Activated naive CD8-positive, alpha-beta T cell treated with anti-CD3 and anti-CD28 coated beads, Interleukin-2, amount 50 U/mL, for 16 hours (primary cell): Measurements from ENCODE around the gene RASSF5.
"Not testable (repeated sequence)": the region's sequence is repeated elsewhere in the genome, so short reads cannot be mapped to it uniquely, and the experiment has no call there.

ENCODE experiments used
- DNase-seq: peaks from one replicate; pipeline ENCODE4 v3.0.0-alpha.2; 2020; ENCODE audit warnings: low read depth, low spot score

The RASSF5 gene

DNA sequence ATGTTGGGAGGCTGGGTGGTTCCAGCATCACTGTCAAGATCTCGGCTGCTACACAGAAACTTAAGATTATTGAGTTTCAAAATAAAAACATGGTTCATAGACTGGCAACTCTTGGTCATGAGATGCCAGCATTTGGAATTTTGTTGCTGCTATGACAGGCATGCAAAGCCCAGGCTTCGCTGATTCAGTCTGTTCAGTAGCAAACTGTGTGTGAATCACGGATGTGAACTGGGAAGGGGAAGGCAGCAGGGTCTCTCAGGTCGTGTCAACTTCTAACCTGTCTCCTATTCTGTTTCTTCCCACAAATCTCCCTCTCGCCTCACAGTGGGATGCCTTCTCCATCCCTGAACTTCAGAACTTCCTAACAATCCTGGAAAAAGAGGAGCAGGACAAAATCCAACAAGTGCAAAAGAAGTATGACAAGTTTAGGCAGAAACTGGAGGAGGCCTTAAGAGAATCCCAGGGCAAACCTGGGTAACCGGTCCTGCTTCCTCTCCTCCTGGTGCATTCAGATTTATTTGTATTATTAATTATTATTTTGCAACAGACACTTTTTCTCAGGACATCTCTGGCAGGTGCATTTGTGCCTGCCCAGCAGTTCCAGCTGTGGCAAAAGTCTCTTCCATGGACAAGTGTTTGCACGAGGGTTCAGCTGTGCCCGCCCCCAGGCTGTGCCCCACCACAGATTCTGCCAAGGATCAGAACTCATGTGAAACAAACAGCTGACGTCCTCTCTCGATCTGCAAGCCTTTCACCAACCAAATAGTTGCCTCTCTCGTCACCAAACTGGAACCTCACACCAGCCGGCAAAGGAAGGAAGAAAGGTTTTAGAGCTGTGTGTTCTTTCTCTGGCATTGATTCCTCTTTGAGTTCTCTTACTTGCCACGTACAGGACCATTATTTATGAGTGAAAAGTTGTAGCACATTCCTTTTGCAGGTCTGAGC lies 79.4 kb downstream of the RASSF5 start:
- DNase-seq: no peak

GRCh38 chr1:206587904-206588303 lies 80.6 kb downstream of the RASSF5 start:
- DNase-seq: no peak

GRCh38 chr1:206588492-206588891 lies 81.2 kb downstream of the RASSF5 start:
- no peak for DNase-seq

GRCh38 chr1:206589206-206589605 lies 81.9 kb downstream of the RASSF5 start:
- DNase-seq: no peak

GRCh38 chr1:206590025-206590758 lies 82.9 kb downstream of the RASSF5 start:
- DNase-seq: peak; percentile 47

- no peak for DNase-seq
These were observed 83.9 kb downstream of the RASSF5 start for GRCh38 chr1:206591226-206591625.

GRCh38 chr1:206591696-206592095 lies 84.4 kb downstream of the RASSF5 start:
- no peak for DNase-seq

DNA sequence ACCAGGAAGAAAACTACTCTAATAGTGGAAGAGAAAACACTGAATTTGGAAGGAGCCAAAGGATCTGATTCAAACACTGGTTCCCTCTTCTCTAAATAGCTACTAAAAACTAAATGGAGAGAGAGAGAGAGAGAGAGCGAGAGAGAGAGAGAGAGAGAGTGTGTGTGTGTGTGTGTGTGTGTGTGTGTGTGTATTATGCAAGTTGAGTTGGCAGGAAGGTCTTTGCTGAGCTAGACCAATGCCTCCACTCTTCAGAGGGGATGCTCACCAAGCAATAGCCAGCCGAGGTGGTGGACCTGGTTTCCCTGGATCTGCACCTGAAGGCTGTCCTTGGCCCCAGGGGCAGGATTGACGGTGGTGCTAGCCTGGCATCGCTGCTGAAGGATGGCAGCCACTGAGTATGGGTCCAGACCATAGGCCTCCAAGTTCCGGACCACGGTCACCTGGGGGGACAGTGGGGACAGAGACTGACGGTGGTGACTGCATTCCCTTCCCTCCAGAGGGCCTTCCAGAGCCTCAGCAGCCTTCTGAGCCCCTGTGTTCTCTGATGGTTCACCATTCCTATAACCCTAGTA lies 86.1 kb downstream of the RASSF5 start:
- no peak for DNase-seq

DNA sequence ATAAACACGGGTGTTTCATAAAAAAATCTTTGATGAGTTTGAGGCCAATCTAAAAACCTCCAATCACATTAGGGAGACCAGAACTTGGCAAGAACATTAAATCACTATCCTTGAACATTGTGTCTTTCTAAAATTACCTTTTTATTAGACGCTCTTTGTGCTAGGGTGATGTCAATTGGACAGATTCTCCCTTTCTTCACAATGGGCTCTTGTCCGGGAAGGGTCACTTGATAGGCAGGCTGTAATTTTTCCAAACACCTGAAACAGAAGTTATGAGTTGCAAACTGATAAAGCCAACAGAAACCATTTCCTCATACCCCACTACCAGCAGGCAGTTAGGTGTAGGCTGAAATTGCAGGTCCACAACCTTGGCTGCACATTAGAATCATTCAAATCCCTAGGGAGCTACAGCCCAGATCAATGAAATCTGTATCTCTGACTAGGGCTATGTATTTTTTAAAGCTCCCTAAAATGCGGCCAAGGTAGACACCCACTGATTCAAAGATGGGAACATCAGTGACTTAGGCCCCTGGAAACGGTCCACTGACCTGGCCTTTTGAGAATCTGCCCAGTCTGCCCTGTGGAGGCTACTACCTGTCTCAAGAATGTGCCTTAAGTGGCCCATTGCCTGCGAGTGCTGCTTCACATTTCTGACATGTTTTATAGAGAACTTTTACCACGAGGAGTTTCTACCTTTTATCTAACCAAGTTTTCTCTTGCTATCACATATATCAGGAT lies 88.4 kb downstream of the RASSF5 start:
- DNase-seq: no peak

DNA sequence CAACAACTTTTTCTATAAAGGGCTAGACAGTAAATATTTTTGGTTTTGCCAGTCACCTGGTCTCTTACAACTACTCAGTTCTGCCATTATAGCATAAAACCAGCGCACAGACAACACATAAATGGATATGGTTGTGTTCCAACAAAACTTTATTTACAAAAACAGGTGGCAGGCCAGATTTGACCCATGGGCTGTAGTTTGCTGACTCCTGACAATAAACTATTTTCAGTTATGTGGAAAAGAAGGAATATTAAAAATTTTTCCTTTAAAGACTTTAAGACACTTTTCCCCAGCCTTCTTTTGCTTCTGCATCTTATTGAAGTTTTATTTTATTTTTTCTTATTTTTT lies 89.0 kb downstream of the RASSF5 start:
- no peak for DNase-seq

- DNase-seq: no peak
These were observed 93.2 kb downstream of the RASSF5 start for GRCh38 chr1:206600527-206600926.

DNA sequence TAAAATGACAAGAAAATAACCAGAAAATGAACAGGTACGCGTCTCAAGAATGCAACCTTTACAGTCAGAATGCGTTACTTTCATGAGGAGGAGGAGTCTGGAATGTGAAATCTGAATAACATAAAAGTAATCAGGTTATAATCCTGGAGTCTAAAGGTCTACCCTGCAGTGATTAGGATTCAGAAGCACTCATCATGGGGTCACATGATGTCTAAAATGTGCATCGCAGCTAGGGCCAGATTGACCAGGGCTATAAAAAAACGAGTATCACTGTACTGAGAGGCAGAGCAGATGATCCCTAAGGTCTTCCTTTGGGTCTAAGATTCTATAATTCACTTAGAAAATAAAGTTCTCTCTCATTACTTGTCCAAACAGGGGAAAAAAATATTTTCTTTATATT lies 97.5 kb downstream of the RASSF5 start:
- no peak for DNase-seq

DNA sequence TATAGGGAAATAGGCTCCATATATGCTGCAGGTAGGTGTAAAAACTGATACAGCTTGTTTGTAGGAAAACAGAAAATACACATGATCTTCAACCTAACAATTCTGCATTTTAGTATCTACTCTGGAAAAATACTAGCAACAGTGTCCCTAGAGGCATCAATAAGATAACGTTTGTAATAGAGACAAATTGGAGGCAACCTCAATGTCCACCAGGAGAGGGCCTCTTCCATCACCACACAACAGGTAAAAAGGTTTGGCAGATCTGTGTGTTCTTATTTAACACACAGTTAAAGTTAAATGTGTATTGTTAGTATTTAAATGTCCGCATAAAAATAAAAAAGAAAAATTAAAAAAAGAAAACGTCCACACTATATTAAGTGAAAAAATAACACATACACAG lies 99.5 kb downstream of the RASSF5 start:
- no peak for DNase-seq

DNA sequence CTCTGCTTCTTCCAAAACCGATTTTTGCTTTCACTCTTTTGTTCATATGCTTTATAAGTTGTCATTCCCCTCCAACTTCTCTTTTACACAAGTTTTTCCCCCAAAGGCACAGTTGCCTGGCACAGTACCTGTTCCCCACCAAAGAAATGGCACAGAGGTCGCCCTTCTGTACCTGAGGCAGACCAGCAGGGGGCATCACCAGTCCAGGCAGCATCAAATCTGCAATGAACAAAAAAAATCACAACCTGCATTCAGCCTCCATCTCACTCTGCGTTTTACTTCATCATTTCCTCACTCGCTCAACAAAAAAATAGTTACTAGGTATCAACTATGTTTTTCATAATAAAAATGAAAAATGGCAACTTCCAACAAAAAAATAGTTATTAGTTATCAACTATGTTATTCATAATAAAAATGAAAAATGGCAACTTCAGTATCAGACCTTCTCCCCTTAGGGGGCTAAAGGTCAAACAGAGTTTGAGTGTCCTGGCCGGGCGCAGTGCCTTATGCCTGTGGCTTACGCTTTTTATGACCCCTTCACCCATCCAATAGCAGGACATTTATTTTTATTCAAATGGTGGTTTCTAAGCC lies 100.9 kb downstream of the RASSF5 start:
- peak; percentile 27 for DNase-seq

- DNase-seq: no peak
These were observed 102.1 kb downstream of the RASSF5 start for GRCh38 chr1:206609229-206609991.

GRCh38 chr1:206612129-206612876 lies 105.0 kb downstream of the RASSF5 start, which contains the start of gene EIF2D:
EIF2D (minus strand) TSS chr1:206612465; CDS start chr1:206612342, 123 bp downstream.
- DNase-seq: peak; percentile 87

- not testable (repeated sequence) for DNase-seq
These were observed 119.1 kb downstream of the RASSF5 start for GRCh38 chr1:206626396-206626795.

GRCh38 chr1:206628916-206629315 lies 121.6 kb downstream of the RASSF5 start:
- no peak for DNase-seq

GRCh38 chr1:206631085-206631509 lies 123.8 kb downstream of the RASSF5 start:
- no peak for DNase-seq

DNA sequence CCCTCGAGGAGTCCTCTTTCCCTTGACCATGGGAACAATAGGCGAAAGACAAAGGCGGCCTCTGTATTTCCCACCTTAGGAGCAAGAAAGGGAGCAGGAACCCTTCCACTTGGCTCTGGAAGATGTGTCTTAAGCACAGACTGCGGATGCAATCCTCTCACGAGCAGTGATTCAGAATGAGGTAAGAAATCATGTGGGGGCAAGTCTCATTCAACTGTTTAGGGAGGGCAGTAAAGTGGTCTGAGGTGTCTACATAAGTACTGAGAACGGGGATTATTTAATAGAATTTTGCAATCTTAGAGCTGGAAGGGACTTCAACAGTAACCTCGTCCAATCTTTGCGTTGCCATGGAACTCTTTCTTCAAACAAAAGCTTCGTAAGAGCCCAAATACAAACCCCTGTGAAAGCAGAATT lies 126.4 kb downstream of the RASSF5 start:
- DNase-seq: no peak
